Measurements from ENCODE around the gene GRIK1. TPM values are rescaled to one million over a fixed set of nuclear protein-coding genes. Genes with fewer than 3 reads are reported as not detected.

GRIK1 gene
- total and polyA plus RNA-seq, 2 donors (not counting 1 experiment from before 2014, with no cell fraction given), result not detected

GRCh38 chr21:29832217-29832616 is 107.6 kb downstream of the GRIK1 start:
- POLR2A ChIA-PET, result no interaction called here
- Mint-ChIP-seq H3K27me3 (no peaks in the 10 kb centered on the region), H3K27ac (no peak overlapping the region), H3K4me1 (no peaks in the 10 kb centered on the region), H3K4me3 (no peak overlapping the region), H3K9me3 (ENCODE audit: insufficient read depth) (peaks cover 8% of the 10 kb centered on the region)
- no peak overlapping the region for H2AFZ ChIP-seq (ENCODE audit: insufficient read depth, low read depth, low read length, poor library complexity, severe bottlenecking)
- no peak for ATAC-seq (ENCODE audit: low read depth)
- WGBS (ENCODE audit: insufficient coverage), result 89% methylated on average over 2 of the region's 2 CpGs
- H3K4me3 ChIP-seq (ENCODE audit: control extremely low read depth in 1 of 5, extremely low read depth in 1 of 5, insufficient read depth in 1 of 5, low read depth in 2 of 5, low read length in 4 of 5), result no peak overlapping the region
- intact Hi-C loops (cut with micrococcal nuclease), result no loop called here
- H3K4me1 ChIP-seq (ENCODE audit: control insufficient read depth in 2 of 2, insufficient read depth in 2 of 2, low read length in 2 of 2), result no peaks in the 10 kb centered on the region
- no peaks in the 10 kb centered on the region for H3K79me2 ChIP-seq (ENCODE audit: control insufficient read depth, insufficient read depth, low read length)
- no peaks in the 10 kb centered on the region for H4K20me1 ChIP-seq (ENCODE audit: control insufficient read depth, insufficient read depth, low read length, poor library complexity, severe bottlenecking)
- no peak for TF ChIP-seq CTCF (IDR thresholded peaks at IDR 0.05)
- TF ChIP-seq EZH2 (IDR thresholded peaks at IDR 0.05; ENCODE audit: borderline replicate concordance, insufficient read depth, low read depth, low read length, poor library complexity, severe bottlenecking), result no peak
- H3K27ac ChIP-seq (ENCODE audit: low read length in 2 of 2), result no peak overlapping the region
- H3K9ac ChIP-seq (ENCODE audit: low read length), result no peak overlapping the region
- no peak for DNase-seq
- no peaks in the 10 kb centered on the region for H3K36me3 ChIP-seq (replicated peaks in 1 of 2; ENCODE audit: control extremely low read depth in 1 of 2, control insufficient read depth in 1 of 2, extremely low read depth in 1 of 2, insufficient read depth in 2 of 2, low read length in 1 of 2)
- H3K9me3 ChIP-seq (ENCODE audit: control extremely low read depth in 1 of 3, control insufficient read depth in 2 of 3, insufficient read depth in 1 of 3, low read length in 2 of 3), result peaks cover 1 to 12% (median 5%) of the 10 kb centered on the region in 3 donors
- CTCF ChIA-PET, result no interaction called here
- no peaks in the 10 kb centered on the region for H3K27me3 ChIP-seq (replicated peaks in 1 of 4; ENCODE audit: control extremely low read depth in 1 of 4, control insufficient read depth in 3 of 4, insufficient read depth in 4 of 4, low read length in 3 of 4)
- H3K4me2 ChIP-seq (replicated peaks; ENCODE audit: low read depth, low read length, poor library complexity, severe bottlenecking), result no peak overlapping the region

DNA sequence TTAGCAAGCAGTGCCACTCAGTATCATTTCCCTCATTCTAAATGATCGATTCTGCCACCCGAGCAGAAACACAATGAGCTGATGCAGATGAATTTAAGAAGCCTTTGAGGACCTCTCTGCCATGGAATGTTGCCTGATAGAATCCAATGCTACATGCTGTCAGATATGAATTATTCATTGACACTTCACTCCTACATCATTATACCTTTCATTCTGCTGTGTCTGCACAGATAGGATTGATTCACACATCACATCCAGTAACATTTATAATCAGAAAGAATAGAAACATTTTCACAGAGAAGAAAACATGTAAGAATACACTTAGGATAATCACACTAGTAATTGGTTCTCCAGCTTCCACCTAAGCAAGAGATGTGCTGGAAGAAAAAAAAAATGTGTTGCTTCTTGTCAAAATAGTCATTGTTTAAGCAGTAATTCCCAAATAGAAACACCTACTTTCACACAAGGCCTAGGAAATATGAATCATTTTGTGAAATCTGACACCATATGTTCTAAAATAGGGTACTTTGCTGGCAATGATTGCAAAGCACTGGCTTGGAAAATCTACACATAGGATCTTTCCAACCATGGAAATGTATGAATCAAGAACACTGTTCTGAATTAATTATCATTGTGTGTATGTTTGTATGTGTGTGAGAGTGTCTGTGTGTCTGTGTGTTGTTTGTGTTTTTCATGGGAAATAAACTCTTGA is 110.1 kb downstream of the GRIK1 start:
- CTCF ChIA-PET, result interaction anchor here (1.7 kb wide), 1 partner anchor 19 kb away, joined by 7 read pairs; no protein-coding TSS in a partner anchor
- Histone ChIP-seq H3K27me3 (replicated peaks in 1 of 4; ENCODE audit: control extremely low read depth in 1 of 4, control insufficient read depth in 3 of 4, insufficient read depth in 4 of 4, low read length in 3 of 4) (no peaks in the 10 kb centered on the region), H3K4me3 (ENCODE audit: control extremely low read depth in 1 of 5, extremely low read depth in 1 of 5, insufficient read depth in 1 of 5, low read depth in 2 of 5, low read length in 4 of 5) (no peak overlapping the region), H2AFZ (ENCODE audit: insufficient read depth, low read depth, low read length, poor library complexity, severe bottlenecking) (no peak overlapping the region), H3K9me3 (ENCODE audit: control extremely low read depth in 1 of 3, control insufficient read depth in 2 of 3, insufficient read depth in 1 of 3, low read length in 2 of 3) (peaks cover 1 to 12% (median 5%) of the 10 kb centered on the region in 3 donors), H3K27ac (ENCODE audit: low read length in 2 of 2) (no peak overlapping the region), H3K79me2 (ENCODE audit: control insufficient read depth, insufficient read depth, low read length) (no peaks in the 10 kb centered on the region), H3K9ac (ENCODE audit: low read length) (no peak overlapping the region), H4K20me1 (ENCODE audit: control insufficient read depth, insufficient read depth, low read length, poor library complexity, severe bottlenecking) (no peaks in the 10 kb centered on the region), H3K4me1 (ENCODE audit: control insufficient read depth in 2 of 2, insufficient read depth in 2 of 2, low read length in 2 of 2) (no peaks in the 10 kb centered on the region), H3K4me2 (replicated peaks; ENCODE audit: low read depth, low read length, poor library complexity, severe bottlenecking) (no peak overlapping the region), H3K36me3 (replicated peaks in 1 of 2; ENCODE audit: control extremely low read depth in 1 of 2, control insufficient read depth in 1 of 2, extremely low read depth in 1 of 2, insufficient read depth in 2 of 2, low read length in 1 of 2) (no peaks in the 10 kb centered on the region)
- intact Hi-C loops (cut with micrococcal nuclease), result no loop called here
- Mint-ChIP-seq H3K4me3 (no peak overlapping the region), H3K27me3 (no peaks in the 10 kb centered on the region), H3K4me1 (no peaks in the 10 kb centered on the region), H3K9me3 (ENCODE audit: insufficient read depth) (peaks cover 8% of the 10 kb centered on the region), H3K27ac (no peak overlapping the region)
- no peak for TF ChIP-seq EZH2 (IDR thresholded peaks at IDR 0.05; ENCODE audit: borderline replicate concordance, insufficient read depth, low read depth, low read length, poor library complexity, severe bottlenecking)
- no peak for TF ChIP-seq CTCF (IDR thresholded peaks at IDR 0.05)
- 80% methylated on average over 1 of the region's 2 CpGs for WGBS (ENCODE audit: insufficient coverage)
- DNase-seq (no peak), ATAC-seq (ENCODE audit: low read depth) (no peak)
- POLR2A ChIA-PET, result no interaction called here
